ENCODE data around the gene IQCN.

- TF ChIP-seq, protein P1, sequence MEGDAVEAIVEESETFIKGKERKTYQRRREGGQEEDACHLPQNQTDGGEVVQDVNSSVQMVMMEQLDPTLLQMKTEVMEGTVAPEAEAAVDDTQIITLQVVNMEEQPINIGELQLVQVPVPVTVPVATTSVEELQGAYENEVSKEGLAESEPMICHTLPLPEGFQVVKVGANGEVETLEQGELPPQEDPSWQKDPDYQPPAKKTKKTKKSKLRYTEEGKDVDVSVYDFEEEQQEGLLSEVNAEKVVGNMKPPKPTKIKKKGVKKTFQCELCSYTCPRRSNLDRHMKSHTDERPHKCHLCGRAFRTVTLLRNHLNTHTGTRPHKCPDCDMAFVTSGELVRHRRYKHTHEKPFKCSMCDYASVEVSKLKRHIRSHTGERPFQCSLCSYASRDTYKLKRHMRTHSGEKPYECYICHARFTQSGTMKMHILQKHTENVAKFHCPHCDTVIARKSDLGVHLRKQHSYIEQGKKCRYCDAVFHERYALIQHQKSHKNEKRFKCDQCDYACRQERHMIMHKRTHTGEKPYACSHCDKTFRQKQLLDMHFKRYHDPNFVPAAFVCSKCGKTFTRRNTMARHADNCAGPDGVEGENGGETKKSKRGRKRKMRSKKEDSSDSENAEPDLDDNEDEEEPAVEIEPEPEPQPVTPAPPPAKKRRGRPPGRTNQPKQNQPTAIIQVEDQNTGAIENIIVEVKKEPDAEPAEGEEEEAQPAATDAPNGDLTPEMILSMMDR (conservative IDR thresholded peaks at IDR 0.05; ENCODE audit: low read depth in 2 of 2), result no peak
- TF ChIP-seq POLR2AphosphoS5 (IDR thresholded peaks at IDR 0.05; ENCODE audit: low read depth) (no peak), EZH2phosphoT487 (IDR thresholded peaks at IDR 0.05; ENCODE audit: unreplicated experiment) (no peak), EZH2 (IDR thresholded peaks at IDR 0.05; ENCODE audit: low read depth, unreplicated experiment) (no peak), ZNF114 (CRISPR knock-in tag; IDR thresholded peaks at IDR 0.05) (no peak), NANOG (IDR thresholded peaks at IDR 0.05; ENCODE audit: borderline replicate concordance) (no peak)
- TF ChIP-seq, protein P2, sequence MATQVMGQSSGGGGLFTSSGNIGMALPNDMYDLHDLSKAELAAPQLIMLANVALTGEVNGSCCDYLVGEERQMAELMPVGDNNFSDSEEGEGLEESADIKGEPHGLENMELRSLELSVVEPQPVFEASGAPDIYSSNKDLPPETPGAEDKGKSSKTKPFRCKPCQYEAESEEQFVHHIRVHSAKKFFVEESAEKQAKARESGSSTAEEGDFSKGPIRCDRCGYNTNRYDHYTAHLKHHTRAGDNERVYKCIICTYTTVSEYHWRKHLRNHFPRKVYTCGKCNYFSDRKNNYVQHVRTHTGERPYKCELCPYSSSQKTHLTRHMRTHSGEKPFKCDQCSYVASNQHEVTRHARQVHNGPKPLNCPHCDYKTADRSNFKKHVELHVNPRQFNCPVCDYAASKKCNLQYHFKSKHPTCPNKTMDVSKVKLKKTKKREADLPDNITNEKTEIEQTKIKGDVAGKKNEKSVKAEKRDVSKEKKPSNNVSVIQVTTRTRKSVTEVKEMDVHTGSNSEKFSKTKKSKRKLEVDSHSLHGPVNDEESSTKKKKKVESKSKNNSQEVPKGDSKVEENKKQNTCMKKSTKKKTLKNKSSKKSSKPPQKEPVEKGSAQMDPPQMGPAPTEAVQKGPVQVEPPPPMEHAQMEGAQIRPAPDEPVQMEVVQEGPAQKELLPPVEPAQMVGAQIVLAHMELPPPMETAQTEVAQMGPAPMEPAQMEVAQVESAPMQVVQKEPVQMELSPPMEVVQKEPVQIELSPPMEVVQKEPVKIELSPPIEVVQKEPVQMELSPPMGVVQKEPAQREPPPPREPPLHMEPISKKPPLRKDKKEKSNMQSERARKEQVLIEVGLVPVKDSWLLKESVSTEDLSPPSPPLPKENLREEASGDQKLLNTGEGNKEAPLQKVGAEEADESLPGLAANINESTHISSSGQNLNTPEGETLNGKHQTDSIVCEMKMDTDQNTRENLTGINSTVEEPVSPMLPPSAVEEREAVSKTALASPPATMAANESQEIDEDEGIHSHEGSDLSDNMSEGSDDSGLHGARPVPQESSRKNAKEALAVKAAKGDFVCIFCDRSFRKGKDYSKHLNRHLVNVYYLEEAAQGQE (IDR thresholded peaks at IDR 0.05; ENCODE audit: unreplicated experiment), result no peak
Observed at GRCh38 chr19:18264137-18264854, 10.0 kb downstream of the IQCN start.
